Measurements from ENCODE around the gene CDKN2AIP. TPM values are rescaled to one million over a fixed set of nuclear protein-coding genes. Genes with fewer than 3 reads are reported as not detected.

The CDKN2AIP gene, protein sequence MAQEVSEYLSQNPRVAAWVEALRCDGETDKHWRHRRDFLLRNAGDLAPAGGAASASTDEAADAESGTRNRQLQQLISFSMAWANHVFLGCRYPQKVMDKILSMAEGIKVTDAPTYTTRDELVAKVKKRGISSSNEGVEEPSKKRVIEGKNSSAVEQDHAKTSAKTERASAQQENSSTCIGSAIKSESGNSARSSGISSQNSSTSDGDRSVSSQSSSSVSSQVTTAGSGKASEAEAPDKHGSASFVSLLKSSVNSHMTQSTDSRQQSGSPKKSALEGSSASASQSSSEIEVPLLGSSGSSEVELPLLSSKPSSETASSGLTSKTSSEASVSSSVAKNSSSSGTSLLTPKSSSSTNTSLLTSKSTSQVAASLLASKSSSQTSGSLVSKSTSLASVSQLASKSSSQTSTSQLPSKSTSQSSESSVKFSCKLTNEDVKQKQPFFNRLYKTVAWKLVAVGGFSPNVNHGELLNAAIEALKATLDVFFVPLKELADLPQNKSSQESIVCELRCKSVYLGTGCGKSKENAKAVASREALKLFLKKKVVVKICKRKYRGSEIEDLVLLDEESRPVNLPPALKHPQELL
- total RNA-seq = 20.1 TPM

DNA sequence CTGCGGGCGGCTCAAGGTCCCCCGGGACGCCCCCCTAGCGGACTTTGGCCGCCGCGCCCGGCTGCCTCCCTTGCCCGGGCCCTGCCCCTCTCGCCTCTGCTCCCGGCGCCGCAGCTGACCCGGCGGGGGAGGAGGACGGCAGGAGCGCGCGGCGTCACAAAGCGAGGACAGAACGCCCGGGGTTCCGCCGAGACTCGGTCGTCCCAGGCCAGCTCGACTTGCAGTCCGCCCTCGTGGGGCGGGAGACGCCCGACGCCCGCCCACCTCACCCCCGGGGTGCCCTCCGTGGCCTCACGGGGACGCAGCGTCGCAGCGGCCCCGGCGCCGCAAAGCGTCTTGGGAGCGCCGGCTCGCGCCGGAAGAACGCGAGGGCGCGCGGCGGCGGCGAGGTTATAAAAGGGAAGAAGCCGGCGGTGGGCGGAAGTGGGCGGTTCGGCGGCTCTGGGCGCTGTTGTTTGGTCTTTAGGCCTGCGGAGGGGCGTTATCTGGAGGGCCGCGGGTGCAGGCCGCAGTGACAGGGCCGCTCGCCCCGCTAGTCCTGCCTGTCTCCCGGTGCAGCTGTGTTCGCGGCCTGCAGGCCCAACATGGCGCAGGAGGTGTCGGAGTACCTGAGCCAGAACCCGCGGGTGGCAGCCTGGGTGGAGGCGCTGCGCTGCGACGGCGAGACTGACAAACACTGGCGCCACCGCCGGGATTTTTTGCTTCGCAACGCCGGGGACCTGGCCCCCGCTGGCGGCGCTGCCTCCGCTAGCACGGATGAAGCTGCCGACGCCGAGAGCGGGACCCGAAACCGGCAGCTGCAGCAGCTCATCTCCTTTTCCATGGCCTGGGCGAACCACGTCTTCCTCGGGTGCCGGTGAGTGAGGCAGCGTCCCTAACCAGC lies at the start of gene CDKN2AIP:
Gene CDKN2AIP, plus strand, starts transcription at position 423 of the 883 bp plus-strand sequence. Its CDS starts 162 bp downstream, at position 585.

Other genes starting within 250 kb of the CDKN2AIP start
- not detected for gene CLDN22, start 124.4 kb upstream of the CDKN2AIP start, total RNA-seq
- gene CLDN24, start 122.2 kb upstream of the CDKN2AIP start, total RNA-seq = not detected
- gene ING2, start 60.4 kb downstream of the CDKN2AIP start, total RNA-seq = 24.9 TPM
- gene RWDD4, start 214.5 kb downstream of the CDKN2AIP start, total RNA-seq = 23.5 TPM
- 68.0 TPM for gene TRAPPC11, start 214.7 kb downstream of the CDKN2AIP start, total RNA-seq